GM19438 (cell line): ENCODE data around the gene AMBRA1.
"Not testable (repeated sequence)": the region's sequence is repeated elsewhere in the genome, so short reads cannot be mapped to it uniquely, and the experiment has no call there.

ENCODE experiments used
- ATAC-seq: cut with Tn5 transposase; IDR thresholded peaks from one replicate; pipeline ENCODE4 v1.9.1; 2021; ENCODE audit warnings: low read depth; ENCODE audit not compliant: unreplicated experiment

The AMBRA1 gene

GRCh38 chr11:46376258-46377050 is 217.4 kb downstream of the AMBRA1 start:
- no peak for ATAC-seq

DNA sequence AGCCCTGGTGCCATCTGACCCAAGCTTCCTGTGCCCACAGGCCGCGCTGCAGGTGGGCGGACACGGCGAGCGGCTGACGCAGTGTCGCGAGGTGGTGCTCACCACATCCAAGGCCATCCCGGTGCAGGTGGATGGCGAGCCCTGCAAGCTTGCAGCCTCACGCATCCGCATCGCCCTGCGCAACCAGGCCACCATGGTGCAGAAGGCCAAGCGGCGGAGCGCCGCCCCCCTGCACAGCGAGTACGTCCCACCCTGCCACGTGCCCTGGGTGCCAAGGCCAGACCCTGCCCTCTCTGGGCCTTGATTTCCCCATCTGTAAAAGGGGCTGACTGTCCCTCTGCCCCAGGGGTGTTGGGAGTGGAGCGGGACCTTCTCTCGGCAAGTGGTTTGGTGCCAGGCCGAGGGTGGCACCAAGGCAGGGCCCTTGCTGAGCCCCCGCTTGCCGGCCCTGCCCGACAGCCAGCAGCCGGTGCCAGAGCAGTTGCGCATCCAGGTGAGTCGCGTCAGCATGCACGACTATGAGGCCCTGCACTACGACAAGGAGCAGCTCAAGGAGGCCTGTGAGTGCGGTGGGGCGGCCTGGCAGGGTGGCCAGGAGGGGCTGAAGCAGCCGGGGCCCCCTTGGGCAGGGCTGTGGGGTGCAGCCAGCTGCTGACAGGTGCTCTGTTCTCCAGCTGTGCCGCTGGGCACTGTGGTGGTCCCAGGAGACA is 218.3 kb downstream of the AMBRA1 start:
- ATAC-seq, result no peak

DNA sequence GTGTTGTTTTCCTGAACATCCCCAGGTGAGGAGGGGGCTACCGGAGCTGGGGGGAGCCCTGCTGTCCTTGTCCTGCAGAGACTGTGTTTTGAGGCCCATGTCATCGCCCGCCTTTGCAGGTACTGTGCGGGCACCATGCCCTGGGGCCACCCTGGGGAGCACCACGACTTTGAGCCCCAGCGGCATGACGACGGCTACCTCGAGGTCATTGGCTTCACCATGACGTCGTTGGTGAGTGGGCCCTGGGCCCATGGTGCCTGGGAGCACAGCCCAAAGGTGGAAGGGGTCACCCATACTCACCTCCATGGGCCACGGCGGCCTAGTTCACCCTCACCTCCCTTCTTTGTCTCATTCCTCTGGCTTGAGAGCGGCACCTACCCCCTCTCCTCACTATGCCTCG is 219.0 kb downstream of the AMBRA1 start:
- ATAC-seq, result no peak

DNA sequence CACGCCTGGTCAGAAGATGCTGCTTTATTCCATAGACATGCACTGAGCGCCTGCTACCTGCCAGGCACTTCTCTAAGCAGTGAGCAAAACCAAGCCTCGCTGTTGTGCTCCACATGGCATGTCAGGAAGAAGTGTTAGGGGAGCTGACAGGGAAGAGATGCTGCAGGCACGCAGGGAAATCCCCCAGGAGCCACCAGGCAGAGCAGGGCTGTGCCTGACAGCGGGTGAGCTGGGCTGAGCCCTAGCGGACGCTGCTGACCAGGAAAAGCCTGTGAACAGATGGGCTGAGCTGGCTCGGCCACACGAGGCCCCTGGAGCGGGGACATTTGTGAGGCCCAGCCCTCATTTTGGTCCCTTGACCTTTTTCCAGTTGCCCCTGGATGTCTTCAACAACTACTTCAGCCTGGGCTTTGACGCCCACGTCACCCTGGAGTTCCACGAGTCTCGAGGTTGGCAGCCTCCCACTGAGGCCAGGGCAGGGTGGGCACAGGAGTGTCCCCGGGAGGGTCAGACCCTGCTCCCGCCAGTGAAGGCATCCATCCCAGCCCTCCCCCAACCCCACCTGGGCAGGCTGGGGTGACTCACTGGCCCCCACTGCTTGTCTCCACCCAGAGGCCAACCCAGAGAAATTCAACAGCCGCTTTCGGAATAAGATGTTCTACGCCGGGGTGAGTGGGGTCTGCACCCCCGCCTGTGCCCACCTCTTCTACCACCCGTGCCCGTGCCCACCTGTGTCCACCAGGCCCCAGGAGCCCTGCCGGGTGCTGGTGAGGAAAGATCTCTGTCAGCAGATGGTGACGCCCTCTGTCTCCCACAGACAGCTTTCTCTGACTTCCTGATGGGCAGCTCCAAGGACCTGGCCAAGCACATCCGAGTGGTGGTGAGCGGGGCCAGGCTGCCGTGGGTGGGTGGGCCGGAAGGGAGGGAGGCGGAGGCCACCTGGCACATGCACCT is 219.8 kb downstream of the AMBRA1 start:
- no peak for ATAC-seq

DNA sequence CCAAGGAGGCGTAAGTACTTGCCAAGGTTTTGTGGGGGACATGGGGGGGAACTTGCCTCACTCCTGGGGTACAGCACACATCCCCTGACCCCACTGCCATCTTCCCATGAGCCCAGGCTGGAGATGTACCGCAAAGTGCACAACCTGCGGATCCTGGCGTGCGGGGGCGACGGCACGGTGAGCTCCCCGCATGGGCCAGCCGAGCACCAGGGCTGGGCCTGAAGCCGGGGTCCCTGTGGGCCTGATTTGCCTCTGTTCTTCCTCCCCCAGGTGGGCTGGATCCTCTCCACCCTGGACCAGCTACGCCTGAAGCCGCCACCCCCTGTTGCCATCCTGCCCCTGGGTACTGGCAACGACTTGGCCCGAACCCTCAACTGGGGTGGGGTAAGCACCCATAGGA is 221.3 kb downstream of the AMBRA1 start:
- not testable (repeated sequence) for ATAC-seq

GRCh38 chr11:46372086-46372485 is 221.7 kb downstream of the AMBRA1 start:
- no peak for ATAC-seq

- ATAC-seq, result not testable (repeated sequence)
Observed at GRCh38 chr11:46371262-46371661, 222.6 kb downstream of the AMBRA1 start.

GRCh38 chr11:46370253-46370652 is 223.6 kb downstream of the AMBRA1 start:
- ATAC-seq, result no peak

DNA sequence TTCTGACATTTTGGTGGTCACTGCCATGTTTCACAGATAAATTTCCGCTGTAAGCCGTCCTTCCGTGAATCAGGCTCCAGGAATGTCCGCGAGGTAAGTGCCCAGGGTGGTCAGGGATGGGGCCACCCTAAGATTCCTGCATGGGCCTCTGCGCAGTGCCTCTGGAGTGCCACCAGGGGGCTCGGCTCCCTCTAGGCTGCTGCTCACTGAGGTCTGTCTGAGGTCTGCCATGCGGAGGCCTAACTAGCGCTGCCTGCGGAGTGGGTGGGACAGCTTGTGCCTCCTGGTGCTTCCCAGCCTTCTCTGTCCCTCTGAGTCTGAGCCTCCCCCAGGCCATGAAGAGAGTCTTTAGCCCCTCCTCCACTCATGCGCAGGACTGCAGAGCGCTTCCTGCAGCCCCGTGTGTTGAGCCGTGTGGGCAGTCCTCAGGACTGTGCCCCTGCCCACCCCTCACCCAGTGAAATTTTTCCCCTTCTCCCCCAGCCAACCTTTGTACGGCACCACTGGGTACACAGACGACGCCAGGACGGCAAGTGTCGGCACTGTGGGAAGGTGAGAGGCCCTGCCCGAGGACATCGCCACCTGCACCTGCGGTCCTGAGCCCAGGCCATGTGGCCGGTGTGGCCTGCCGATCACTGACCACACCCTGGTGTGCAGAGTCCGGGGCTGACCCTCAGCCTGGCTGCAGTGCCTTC is 224.2 kb downstream of the AMBRA1 start:
- ATAC-seq, result peak; percentile 55

- ATAC-seq, result no peak
Observed at GRCh38 chr11:46367916-46368267, 225.9 kb downstream of the AMBRA1 start.

DNA sequence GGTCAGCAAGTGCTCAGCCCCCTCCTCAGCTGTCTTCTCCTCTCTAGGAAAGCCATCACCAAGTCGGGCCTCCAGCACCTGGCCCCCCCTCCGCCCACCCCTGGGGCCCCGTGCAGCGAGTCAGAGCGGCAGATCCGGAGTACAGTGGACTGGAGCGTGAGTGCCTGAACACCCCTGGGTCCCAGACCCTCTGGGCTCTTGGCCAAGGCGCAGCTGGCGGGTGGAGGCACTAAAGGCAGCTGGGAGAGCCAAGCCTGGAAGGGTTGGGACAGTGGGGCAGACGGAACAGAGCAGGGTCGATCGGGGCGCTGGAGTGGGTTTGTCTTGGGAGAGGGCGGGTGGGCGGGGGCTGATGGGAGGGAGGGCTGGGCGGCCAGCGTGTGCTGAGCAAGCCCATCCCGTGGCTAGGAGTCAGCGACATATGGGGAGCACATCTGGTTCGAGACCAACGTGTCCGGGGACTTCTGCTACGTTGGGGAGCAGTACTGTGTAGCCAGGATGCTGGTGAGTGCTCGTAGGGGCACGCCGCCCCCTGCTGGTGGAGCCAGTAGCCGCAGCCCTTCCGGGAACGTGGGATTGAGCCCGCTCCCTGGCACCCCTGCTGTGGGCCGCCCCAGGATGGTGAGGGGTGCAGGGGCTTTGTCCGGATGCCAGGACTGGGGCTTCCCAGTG is 226.4 kb downstream of the AMBRA1 start:
- peak; percentile 64 for ATAC-seq

DNA sequence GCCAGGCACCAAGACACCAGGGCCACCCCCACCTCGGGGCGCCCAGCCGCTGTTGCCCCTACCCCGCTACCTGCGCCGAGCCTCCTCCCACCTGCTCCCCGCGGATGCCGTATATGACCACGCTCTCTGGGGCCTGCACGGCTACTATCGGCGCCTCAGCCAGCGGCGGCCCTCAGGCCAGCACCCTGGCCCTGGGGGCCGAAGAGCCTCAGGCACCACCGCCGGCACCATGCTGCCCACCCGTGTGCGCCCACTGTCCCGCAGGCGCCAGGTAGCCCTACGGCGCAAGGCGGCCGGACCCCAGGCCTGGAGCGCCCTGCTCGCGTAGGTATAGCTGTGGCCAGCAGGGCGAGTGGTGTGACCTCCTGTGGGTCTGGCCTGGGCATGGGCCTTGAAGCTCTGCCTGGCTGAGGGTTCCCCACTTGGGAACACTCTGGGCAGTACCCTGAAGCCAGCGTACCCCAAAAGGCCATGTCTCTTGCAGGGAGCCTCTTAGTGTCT is 227.1 kb downstream of the AMBRA1 start:
- ATAC-seq, result no peak

GRCh38 chr11:46366260-46366659 is 227.6 kb downstream of the AMBRA1 start:
- no peak for ATAC-seq

DNA sequence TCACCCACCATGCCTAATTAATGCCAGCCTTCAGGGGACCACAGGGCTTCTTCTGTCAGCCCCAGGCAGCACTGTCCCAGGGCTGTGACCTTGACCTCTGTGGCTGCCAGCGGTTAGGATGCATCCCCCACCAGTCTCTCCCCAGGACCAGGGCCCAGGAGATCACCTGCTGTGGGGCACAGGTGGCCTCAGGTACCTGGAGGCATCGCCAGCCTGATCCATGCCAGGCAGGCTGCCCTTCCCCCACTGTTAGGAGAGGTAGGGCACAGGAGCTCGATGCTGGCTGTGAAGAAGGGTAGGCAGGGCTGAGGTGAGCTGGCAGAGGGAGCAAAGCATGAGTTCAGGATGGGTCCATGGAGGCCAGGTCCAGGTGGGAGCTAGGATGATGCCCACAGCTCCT is 229.0 kb downstream of the AMBRA1 start:
- ATAC-seq, result no peak

DNA sequence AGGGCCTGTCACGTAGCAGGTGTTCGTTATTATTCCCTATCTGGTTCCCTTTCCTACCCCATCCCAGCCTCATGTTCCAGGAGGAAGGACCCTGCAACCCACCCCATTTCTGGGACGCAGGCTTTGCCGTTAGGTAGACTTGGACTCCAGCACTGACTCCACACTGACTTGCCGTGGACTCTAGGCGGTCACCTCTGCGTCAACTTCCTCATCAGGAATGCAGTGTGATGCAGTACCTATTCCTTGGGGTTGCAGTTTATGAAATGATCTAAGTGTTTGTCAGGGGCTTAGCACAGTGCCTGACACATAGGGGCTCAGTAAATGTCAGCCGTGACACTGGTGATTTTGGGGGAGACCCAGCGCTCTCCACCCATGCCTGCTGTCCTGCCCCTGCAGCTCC is 229.8 kb downstream of the AMBRA1 start:
- ATAC-seq, result no peak

DNA sequence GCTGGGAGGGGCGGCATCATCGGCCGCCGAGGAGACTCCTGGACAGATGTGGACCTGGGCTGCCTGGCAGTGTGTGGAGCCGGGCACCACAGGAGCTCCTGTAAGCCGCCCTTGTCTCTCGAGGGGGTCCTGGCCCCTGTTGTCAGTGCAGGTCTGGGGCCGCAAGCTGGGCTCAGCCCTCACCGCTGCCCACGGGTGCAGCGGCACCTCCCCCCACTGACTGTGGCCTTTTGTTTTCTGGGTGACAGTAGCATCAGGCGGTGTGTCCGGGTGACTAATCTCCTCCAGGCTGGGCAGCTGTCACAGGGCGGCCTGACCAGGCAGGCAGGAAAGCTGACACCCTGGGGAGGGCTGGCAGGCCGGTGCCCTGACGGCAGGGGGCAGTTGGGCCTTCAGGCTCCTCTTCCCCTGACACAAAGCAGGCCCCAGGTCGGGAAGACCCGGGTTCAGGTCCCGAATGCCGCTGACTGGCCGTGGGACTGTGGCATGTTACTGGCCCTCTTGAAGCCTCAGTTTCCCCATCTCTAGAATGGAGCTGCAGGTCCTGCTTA is 230.3 kb downstream of the AMBRA1 start:
- ATAC-seq, result no peak

- no peak for ATAC-seq
Observed at GRCh38 chr11:46363031-46363407, 230.8 kb downstream of the AMBRA1 start.

- ATAC-seq, result no peak
Observed at GRCh38 chr11:46362156-46363030, 231.4 kb downstream of the AMBRA1 start.
